ENCODE data around the gene LRRC57.

LRRC57 gene

GRCh38 chr15:42503825-42504224 is 44.8 kb downstream of the LRRC57 start:
- H3K9ac ChIP-seq (ENCODE audit: low read length in 2 of 2) = no peak overlapping the region
- H3K4me1 ChIP-seq (ENCODE audit: control insufficient read depth, insufficient read depth, low read length) = no peaks in the 10 kb centered on the region
- no peaks in the 10 kb centered on the region for H3K27me3 ChIP-seq (ENCODE audit: control insufficient read depth in 1 of 2, insufficient read depth in 2 of 2, low read length in 2 of 2)
- no peak overlapping the region for H3K27ac ChIP-seq (ENCODE audit: low read length)
- no peaks in the 10 kb centered on the region for H3K36me3 ChIP-seq (ENCODE audit: control insufficient read depth in 2 of 2, insufficient read depth in 2 of 2, low read length in 2 of 2)
- no peaks in the 10 kb centered on the region for H3K9me3 ChIP-seq (ENCODE audit: control insufficient read depth in 2 of 2, low read length in 2 of 2)
- H3K4me3 ChIP-seq (ENCODE audit: low read length in 2 of 2) = no peak overlapping the region

GRCh38 chr15:42502477-42502876 is 46.1 kb downstream of the LRRC57 start:
- Histone ChIP-seq H3K36me3 (ENCODE audit: control insufficient read depth in 2 of 2, insufficient read depth in 2 of 2, low read length in 2 of 2) (no peaks in the 10 kb centered on the region), H3K4me3 (ENCODE audit: low read length in 2 of 2) (no peak overlapping the region), H3K27me3 (ENCODE audit: control insufficient read depth in 1 of 2, insufficient read depth in 2 of 2, low read length in 2 of 2) (no peaks in the 10 kb centered on the region), H3K9me3 (ENCODE audit: control insufficient read depth in 2 of 2, low read length in 2 of 2) (no peaks in the 10 kb centered on the region), H3K9ac (ENCODE audit: low read length in 2 of 2) (no peak overlapping the region), H3K4me1 (ENCODE audit: control insufficient read depth, insufficient read depth, low read length) (peaks cover 4% of the 10 kb centered on the region), H3K27ac (ENCODE audit: low read length) (no peak overlapping the region)

- peaks cover 4% of the 10 kb centered on the region for H3K4me1 ChIP-seq (ENCODE audit: control insufficient read depth, insufficient read depth, low read length)
- H3K36me3 ChIP-seq (ENCODE audit: control insufficient read depth in 2 of 2, insufficient read depth in 2 of 2, low read length in 2 of 2) = no peaks in the 10 kb centered on the region
- H3K9me3 ChIP-seq (ENCODE audit: control insufficient read depth in 2 of 2, low read length in 2 of 2) = no peaks in the 10 kb centered on the region
- no peaks in the 10 kb centered on the region for H3K27me3 ChIP-seq (ENCODE audit: control insufficient read depth in 1 of 2, insufficient read depth in 2 of 2, low read length in 2 of 2)
- H3K9ac ChIP-seq (ENCODE audit: low read length in 2 of 2) = no peak overlapping the region
- no peak overlapping the region for H3K27ac ChIP-seq (ENCODE audit: low read length)
- no peak overlapping the region for H3K4me3 ChIP-seq (ENCODE audit: low read length in 2 of 2)
Observed at GRCh38 chr15:42499858-42500609, 48.6 kb downstream of the LRRC57 start.

GRCh38 chr15:42498212-42499068 is 50.2 kb downstream of the LRRC57 start:
- H3K36me3 ChIP-seq (ENCODE audit: control insufficient read depth in 2 of 2, insufficient read depth in 2 of 2, low read length in 2 of 2) = no peaks in the 10 kb centered on the region
- no peak overlapping the region for H3K4me3 ChIP-seq (ENCODE audit: low read length in 2 of 2)
- H3K9me3 ChIP-seq (ENCODE audit: control insufficient read depth in 2 of 2, low read length in 2 of 2) = no peaks in the 10 kb centered on the region
- no peak overlapping the region for H3K9ac ChIP-seq (ENCODE audit: low read length in 2 of 2)
- peaks cover 7% of the 10 kb centered on the region for H3K4me1 ChIP-seq (ENCODE audit: control insufficient read depth, insufficient read depth, low read length)
- no peak overlapping the region for H3K27ac ChIP-seq (ENCODE audit: low read length)
- H3K27me3 ChIP-seq (ENCODE audit: control insufficient read depth in 1 of 2, insufficient read depth in 2 of 2, low read length in 2 of 2) = no peaks in the 10 kb centered on the region

GRCh38 chr15:42495361-42496212 is 53.0 kb downstream of the LRRC57 start, which contains the start of gene SNAP23:
Gene SNAP23 (plus strand): TSS chr15:42495634. CDS start chr15:42511847, 16,213 bp downstream.
- peak within 1 kb of the TSS; percentile 94 to 96 for H3K4me3 ChIP-seq (ENCODE audit: low read length in 2 of 2)
- peak within 1 kb of the TSS; percentile 92 to 96 for H3K9ac ChIP-seq (ENCODE audit: low read length in 2 of 2)
- H3K27me3 ChIP-seq (ENCODE audit: control insufficient read depth in 1 of 2, insufficient read depth in 2 of 2, low read length in 2 of 2) = no peaks in the 10 kb centered on the region
- H3K4me1 ChIP-seq (ENCODE audit: control insufficient read depth, insufficient read depth, low read length) = peaks cover 15% of the 10 kb centered on the region
- no peaks in the 10 kb centered on the region for H3K36me3 ChIP-seq (ENCODE audit: control insufficient read depth in 2 of 2, insufficient read depth in 2 of 2, low read length in 2 of 2)
- no peaks in the 10 kb centered on the region for H3K9me3 ChIP-seq (ENCODE audit: control insufficient read depth in 2 of 2, low read length in 2 of 2)
- peak within 1 kb of the TSS; percentile 64 for H3K27ac ChIP-seq (ENCODE audit: low read length)

GRCh38 chr15:42494998-42495360 is 53.6 kb downstream of the LRRC57 start:
- Histone ChIP-seq H3K27me3 (ENCODE audit: control insufficient read depth in 1 of 2, insufficient read depth in 2 of 2, low read length in 2 of 2) (no peaks in the 10 kb centered on the region), H3K9ac (ENCODE audit: low read length in 2 of 2) (peak overlapping the region; percentile 84 to 92), H3K27ac (ENCODE audit: low read length) (peak overlapping the region; percentile 64), H3K9me3 (ENCODE audit: control insufficient read depth in 2 of 2, low read length in 2 of 2) (no peaks in the 10 kb centered on the region), H3K4me1 (ENCODE audit: control insufficient read depth, insufficient read depth, low read length) (peaks cover 15% of the 10 kb centered on the region), H3K36me3 (ENCODE audit: control insufficient read depth in 2 of 2, insufficient read depth in 2 of 2, low read length in 2 of 2) (no peaks in the 10 kb centered on the region), H3K4me3 (ENCODE audit: low read length in 2 of 2) (peak overlapping the region; percentile 94 to 96)

GRCh38 chr15:42493679-42494078 is 54.9 kb downstream of the LRRC57 start:
- H3K4me1 ChIP-seq (ENCODE audit: control insufficient read depth, insufficient read depth, low read length) = peaks cover 15% of the 10 kb centered on the region

GRCh38 chr15:42491539-42492225 is 56.9 kb downstream of the LRRC57 start:
- Histone ChIP-seq H3K4me1 (ENCODE audit: control insufficient read depth, insufficient read depth, low read length) (peaks cover 10% of the 10 kb centered on the region), H3K4me3 (ENCODE audit: low read length in 2 of 2) (peak overlapping the region; percentile 72 to 98)

More at GRCh38 chr15:42493679-42494078, 54.9 kb downstream of the LRRC57 start:
- no peaks in the 10 kb centered on the region for H3K9me3 ChIP-seq (ENCODE audit: control insufficient read depth in 2 of 2, low read length in 2 of 2)
- no peaks in the 10 kb centered on the region for H3K36me3 ChIP-seq (ENCODE audit: control insufficient read depth in 2 of 2, insufficient read depth in 2 of 2, low read length in 2 of 2)
- no peaks in the 10 kb centered on the region for H3K27me3 ChIP-seq (ENCODE audit: control insufficient read depth in 1 of 2, insufficient read depth in 2 of 2, low read length in 2 of 2)
- no peak overlapping the region for H3K27ac ChIP-seq (ENCODE audit: low read length)
- no peak overlapping the region for H3K4me3 ChIP-seq (ENCODE audit: low read length in 2 of 2)
- no peak overlapping the region for H3K9ac ChIP-seq (ENCODE audit: low read length in 2 of 2)

GRCh38 chr15:42490671-42491538 is 57.7 kb downstream of the LRRC57 start, which contains the start of gene ZNF106:
Gene ZNF106 (minus strand): TSS chr15:42491141. CDS start chr15:42472289, 18,852 bp downstream.
- H3K4me1 ChIP-seq (ENCODE audit: control insufficient read depth, insufficient read depth, low read length) = peaks cover 10% of the 10 kb centered on the region
- H3K9me3 ChIP-seq (ENCODE audit: control insufficient read depth in 2 of 2, low read length in 2 of 2) = no peaks in the 10 kb centered on the region
- peak within 1 kb of the TSS; percentile 96 for H3K27ac ChIP-seq (ENCODE audit: low read length)
- H3K9ac ChIP-seq (ENCODE audit: low read length in 2 of 2) = peak within 1 kb of the TSS; percentile 80 to 99
- no peaks in the 10 kb centered on the region for H3K36me3 ChIP-seq (ENCODE audit: control insufficient read depth in 2 of 2, insufficient read depth in 2 of 2, low read length in 2 of 2)
- no peaks in the 10 kb centered on the region for H3K27me3 ChIP-seq (ENCODE audit: control insufficient read depth in 1 of 2, insufficient read depth in 2 of 2, low read length in 2 of 2)
- H3K4me3 ChIP-seq (ENCODE audit: low read length in 2 of 2) = peak within 1 kb of the TSS; percentile 72 to 98

More at GRCh38 chr15:42491539-42492225, 56.9 kb downstream of the LRRC57 start:
- Histone ChIP-seq H3K27me3 (ENCODE audit: control insufficient read depth in 1 of 2, insufficient read depth in 2 of 2, low read length in 2 of 2) (no peaks in the 10 kb centered on the region), H3K9me3 (ENCODE audit: control insufficient read depth in 2 of 2, low read length in 2 of 2) (no peaks in the 10 kb centered on the region), H3K9ac (ENCODE audit: low read length in 2 of 2) (peak overlapping the region; percentile 80 to 99), H3K27ac (ENCODE audit: low read length) (peak overlapping the region; percentile 96), H3K36me3 (ENCODE audit: control insufficient read depth in 2 of 2, insufficient read depth in 2 of 2, low read length in 2 of 2) (no peaks in the 10 kb centered on the region)
